NCI-H524 (cell line): ENCODE data around the gene PANX2.
"Not testable (repeated sequence)": the region's sequence is repeated elsewhere in the genome, so short reads cannot be mapped to it uniquely, and the experiment has no call there.

Experiments
- DNase-seq, 2 experiments: peaks; one replicate each; lab custom pipeline; 2025; lab: John Stamatoyannopoulos, UW

The PANX2 gene, protein sequence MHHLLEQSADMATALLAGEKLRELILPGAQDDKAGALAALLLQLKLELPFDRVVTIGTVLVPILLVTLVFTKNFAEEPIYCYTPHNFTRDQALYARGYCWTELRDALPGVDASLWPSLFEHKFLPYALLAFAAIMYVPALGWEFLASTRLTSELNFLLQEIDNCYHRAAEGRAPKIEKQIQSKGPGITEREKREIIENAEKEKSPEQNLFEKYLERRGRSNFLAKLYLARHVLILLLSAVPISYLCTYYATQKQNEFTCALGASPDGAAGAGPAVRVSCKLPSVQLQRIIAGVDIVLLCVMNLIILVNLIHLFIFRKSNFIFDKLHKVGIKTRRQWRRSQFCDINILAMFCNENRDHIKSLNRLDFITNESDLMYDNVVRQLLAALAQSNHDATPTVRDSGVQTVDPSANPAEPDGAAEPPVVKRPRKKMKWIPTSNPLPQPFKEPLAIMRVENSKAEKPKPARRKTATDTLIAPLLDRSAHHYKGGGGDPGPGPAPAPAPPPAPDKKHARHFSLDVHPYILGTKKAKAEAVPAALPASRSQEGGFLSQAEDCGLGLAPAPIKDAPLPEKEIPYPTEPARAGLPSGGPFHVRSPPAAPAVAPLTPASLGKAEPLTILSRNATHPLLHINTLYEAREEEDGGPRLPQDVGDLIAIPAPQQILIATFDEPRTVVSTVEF

DNA sequence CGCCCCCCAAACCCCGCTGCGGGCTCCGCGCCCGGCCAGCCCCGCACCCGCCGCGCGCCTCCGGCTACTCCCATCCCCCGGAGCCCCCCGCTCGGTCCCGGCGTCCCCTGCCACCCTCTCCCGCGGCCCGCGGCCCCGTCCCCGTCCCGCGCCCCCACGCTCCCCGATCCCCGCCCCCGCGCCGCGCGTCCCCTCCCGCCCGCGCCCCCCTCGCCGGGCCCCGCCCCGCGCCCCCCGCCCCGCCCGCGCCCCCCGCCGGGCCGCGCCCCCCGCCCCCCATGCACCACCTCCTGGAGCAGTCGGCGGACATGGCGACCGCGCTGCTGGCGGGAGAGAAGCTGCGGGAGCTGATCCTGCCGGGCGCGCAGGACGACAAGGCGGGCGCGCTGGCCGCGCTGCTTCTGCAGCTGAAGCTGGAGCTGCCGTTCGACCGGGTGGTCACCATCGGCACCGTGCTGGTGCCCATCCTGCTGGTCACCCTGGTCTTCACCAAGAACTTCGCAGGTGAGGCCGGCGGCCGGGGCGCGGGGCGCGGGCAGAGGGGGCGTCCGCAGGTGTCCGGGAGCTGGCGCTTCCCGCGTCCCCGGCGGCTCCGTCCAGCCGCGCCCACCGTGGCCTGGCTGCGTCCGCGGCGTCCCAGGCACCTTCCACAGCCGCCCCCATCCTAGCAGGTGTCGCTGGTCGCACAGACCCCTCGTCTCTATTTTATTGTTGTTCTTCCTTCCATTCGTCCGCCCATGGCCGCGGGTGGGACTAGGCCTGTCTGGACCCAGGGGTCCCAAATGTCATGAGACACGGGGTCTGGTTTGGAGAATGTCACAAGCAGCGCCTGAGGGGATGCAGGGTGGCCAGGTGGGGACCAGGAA, at the start of gene PANX2:
PANX2 (plus strand) TSS at position 279 of the 866 bp plus-strand sequence; CDS start at position 279, 0 bp downstream.
- peak in 1 of 2 experiments; percentile 29 for DNase-seq

GRCh38 chr22:50121202-50121740, 49.3 kb upstream of the PANX2 start:
- no peak for DNase-seq

- no peak for DNase-seq
Measured at GRCh38 chr22:50123119-50123518, 47.4 kb upstream of the PANX2 start.

- no peak for DNase-seq
Measured at GRCh38 chr22:50125029-50125428, 45.5 kb upstream of the PANX2 start.

GRCh38 chr22:50129121-50129736, 41.3 kb upstream of the PANX2 start:
- DNase-seq = no peak

DNA sequence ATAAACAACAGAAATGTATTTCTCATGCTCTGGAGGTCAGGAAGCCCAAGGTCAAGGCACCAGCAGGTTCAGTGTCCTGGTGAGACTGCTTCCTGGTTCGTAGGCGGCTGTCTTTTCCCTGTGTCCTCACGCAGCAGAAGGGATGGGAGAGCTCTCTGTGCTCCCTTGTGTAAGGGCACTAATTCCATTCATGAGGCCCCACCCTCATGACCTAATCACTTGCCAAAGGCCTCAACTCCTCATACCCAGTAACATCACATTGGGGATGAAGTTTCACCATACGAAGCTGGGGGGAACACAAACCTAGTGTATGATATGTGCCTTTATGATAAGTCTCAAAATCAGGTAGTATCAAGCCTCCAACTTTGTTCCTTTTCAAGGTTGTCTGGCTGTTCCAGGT, 38.6 kb upstream of the PANX2 start:
- no peak for DNase-seq

GRCh38 chr22:50134481-50134880, 36.0 kb upstream of the PANX2 start:
- no peak for DNase-seq

DNA sequence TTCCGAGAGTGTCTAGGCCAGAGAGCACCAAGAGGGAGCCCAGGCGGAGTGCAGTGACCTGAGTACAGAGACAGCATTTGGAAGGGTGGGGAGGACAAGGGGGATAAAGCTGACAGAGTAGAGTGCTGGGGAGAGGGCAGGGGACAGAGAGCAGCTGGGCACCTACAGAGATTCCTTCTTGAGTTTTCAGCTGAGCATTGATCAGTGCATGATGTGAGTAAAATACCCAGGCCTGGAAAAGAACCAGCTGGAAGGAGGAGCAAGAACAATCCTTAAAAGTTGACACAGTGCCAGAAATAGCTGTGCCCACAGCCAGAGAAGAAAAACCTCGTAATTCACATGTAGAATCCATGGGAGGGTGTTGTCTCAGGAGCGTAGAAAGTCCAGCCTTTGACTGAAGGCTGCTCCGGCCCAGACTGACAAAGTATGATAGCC, 33.9 kb upstream of the PANX2 start:
- DNase-seq = peak; percentile 56 to 87

GRCh38 chr22:50137277-50137676, 33.3 kb upstream of the PANX2 start:
- DNase-seq = not testable (repeated sequence)

DNA sequence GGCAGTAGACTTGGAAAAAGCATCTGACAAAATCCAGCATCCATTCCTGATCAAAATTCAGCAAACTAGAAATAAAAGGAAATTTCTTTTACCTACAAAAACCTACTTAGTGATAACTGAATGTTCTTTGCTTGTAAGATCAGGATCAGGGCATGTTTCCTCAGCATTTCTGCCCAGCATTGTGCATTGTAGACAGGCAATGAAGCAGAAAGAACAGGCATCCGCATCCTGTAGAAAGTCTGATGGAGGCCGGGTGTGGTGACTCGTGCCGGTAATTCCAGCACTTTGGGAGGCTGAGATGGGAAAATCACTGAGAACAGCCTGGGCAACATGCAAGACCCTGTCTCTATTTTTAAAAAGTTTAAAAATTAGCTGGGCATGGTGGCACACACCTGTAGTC, 32.5 kb upstream of the PANX2 start:
- no peak for DNase-seq

DNA sequence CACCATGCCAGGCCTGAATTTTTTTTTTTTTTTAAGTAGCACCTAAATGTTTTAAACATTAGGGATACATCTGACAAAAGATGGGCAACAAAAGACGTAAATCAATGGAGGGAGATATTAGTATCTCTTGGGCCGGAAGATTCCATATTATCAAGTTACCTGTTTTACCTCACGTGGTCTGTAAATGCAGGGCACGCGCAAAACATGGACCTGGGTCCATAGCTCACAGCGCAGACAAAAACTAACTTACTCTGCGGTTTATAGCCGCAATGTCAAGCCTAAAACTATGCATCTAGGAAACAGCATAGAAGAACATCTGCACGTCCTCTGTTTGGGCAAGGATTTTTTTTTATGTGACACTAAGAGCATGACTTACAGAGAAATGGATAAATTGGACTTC, 31.5 kb upstream of the PANX2 start:
- no peak for DNase-seq

- DNase-seq = peak in 1 of 2 experiments; percentile 65
Measured at GRCh38 chr22:50139843-50140415, 30.6 kb upstream of the PANX2 start.

DNA sequence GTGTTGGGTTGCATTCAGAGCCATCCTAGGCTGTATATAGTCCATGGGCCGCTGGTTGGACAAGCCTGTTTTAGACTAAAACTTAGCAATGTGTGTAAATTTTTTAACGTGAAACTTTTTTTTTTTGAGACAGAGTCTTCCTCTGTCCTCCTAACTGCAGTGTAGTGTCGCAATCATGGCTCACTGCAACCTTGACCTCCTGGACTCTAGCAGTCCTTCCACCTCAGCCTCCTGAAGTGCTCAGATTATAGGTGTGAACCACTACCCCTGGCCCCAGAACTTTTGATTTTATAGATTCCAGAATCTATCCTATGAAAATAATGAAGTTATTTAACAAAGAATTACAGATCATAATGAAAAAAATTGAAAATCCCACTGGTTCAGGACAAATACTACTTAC, 29.9 kb upstream of the PANX2 start:
- DNase-seq = no peak

- DNase-seq = no peak
Measured at GRCh38 chr22:50141462-50141861, 29.1 kb upstream of the PANX2 start.

- peak; percentile 17 to 43 for DNase-seq
Measured at GRCh38 chr22:50141891-50142363, 28.6 kb upstream of the PANX2 start.

DNA sequence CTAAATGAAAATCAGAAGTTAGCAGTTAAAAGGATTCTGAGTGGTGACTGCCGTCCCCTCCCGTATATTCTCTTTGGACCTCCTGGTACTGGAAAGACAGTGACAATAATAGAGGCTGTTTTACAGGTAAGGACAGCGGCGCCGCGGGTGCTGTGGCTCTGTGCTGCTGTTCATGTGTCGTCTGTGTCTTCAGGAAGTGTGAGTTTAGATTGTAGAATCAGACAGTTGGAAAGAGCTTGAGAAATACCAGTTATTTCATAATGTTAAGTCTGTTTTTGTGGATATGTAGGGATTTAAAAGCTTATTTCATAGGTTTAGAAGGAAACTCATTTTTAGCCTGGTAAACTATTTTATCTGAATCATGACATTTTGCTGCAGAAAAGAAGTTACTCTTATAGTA, 27.4 kb upstream of the PANX2 start:
- DNase-seq = no peak

GRCh38 chr22:50144005-50144614, 26.4 kb upstream of the PANX2 start:
- no peak for DNase-seq

DNA sequence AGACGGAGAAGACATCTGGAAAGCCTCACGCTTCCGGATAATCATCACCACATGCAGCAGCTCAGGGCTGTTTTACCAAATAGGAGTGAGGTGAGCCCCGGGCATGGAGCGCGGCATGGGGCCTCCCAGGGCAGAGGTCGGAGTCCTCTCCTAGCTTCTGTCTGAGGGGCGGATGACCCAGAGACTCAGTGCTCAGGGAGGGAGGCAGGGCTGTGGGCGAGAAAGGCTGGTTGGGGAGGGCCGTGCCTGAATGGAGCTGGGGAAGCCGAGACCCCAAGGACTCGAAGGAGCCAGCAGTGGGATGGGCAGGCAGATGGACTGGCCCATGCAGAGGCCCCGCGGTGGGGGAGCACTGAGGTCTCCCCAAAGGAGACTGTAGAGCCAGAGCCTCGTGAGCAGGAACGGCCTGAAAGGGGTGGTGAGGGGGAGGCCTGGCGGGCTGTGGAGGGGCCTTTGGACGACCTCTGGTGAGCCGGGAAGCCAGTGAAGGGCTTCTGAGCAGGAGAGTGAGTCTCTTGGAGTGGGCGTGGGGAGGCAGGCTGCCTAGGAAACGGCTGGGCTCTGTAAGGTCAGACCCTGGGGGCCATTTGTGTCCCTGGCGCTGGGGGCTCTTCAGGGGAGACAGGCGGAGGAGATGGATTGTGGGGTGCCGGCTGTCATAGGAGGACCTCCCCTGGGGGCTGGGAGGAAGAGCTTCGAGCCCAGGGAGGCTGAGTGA, 24.7 kb upstream of the PANX2 start:
- DNase-seq = no peak

DNA sequence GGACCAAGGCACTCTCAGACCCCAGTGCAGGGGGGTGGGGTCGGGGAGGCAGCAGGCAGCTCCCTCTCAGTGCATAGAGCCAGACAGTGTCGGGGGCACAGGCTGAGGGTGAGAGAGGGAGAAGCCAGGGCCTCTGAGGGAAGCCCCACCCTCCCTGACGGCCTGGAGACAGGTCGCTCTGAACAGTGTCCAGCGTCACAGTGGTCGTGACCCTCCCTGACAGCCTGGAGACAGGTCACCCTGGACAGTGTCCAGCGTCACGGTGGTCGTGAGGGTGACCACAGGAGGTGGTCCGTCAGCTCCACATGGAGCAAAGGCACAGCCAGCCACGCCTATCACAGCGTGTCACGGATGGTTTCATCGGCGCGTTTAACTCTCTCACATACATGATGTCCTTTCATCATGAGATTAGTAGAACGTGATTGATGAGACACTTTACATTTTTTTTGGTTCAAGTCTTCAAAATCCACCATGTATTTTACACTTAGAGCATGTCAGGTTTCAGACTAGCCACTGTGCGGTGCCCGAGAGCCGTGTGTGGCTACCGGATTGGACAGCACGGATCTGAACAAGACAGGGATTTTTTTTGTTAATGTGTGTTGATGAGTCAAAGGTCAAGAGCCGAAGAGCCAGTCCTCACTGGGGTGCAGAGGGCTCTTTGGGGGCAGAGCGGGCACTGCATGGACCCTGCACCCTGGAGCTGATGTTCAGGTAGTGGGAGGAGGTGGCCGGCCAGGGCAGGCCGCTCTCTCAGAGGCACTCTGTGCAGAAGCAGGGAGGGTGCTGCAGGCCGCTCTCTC, 23.9 kb upstream of the PANX2 start:
- peak; percentile 25 to 70 for DNase-seq
